DOHH2 (cell line): ENCODE measurements around the gene SEL1L.

Source experiments
- H3F3A ChIP-seq: fragments of 200-600 bp; sonication (generic), shearing (Covaris generic); 2 replicates; pipeline ENCODE4 v1.6.0; 2016; ENCODE audit warnings: antibody characterized with exemption, mild to moderate bottlenecking; ENCODE audit not compliant: control insufficient read depth, insufficient read depth
- H3K27ac ChIP-seq: fragments of 200-600 bp; sonication (generic); 2 replicates; pipeline ENCODE4 v1.5.1; 2014; ENCODE audit warnings: low read depth, mild to moderate bottlenecking, low read length, moderate library complexity
- H3K27me3 ChIP-seq: fragments of 200-600 bp; sonication (generic); 2 replicates; pipeline ENCODE4 v1.6.1; 2014; ENCODE audit warnings: mild to moderate bottlenecking, low read length, mixed read lengths; ENCODE audit not compliant: control insufficient read depth
- H3K36me3 ChIP-seq: fragments of 200-600 bp; sonication (generic); 2 replicates; pipeline ENCODE4 v1.6.1; 2014; ENCODE audit warnings: mild to moderate bottlenecking, low read length, moderate library complexity, mixed read lengths; ENCODE audit not compliant: control insufficient read depth
- H3K4me1 ChIP-seq: fragments of 200-600 bp; sonication (generic); 2 replicates; pipeline ENCODE4 v1.6.1; 2014; ENCODE audit warnings: mild to moderate bottlenecking, low read length, mixed read lengths; ENCODE audit not compliant: control insufficient read depth
- H3K4me2 ChIP-seq: fragments of 200-600 bp; sonication (generic); 2 replicates; pipeline ENCODE4 v1.6.0; 2014; ENCODE audit warnings: mild to moderate bottlenecking, low read length, moderate library complexity
- H3K4me3 ChIP-seq: fragments of 200-600 bp; sonication (generic); 2 replicates; pipeline ENCODE4 v1.5.1; 2014; ENCODE audit warnings: mild to moderate bottlenecking, low read length, mixed read lengths
- H3K79me2 ChIP-seq: fragments of 200-600 bp; sonication (generic); 2 replicates; pipeline ENCODE4 v1.6.1; 2014; ENCODE audit warnings: mild to moderate bottlenecking, low read length, mixed read lengths; ENCODE audit not compliant: control insufficient read depth
- H3K9me2 ChIP-seq: fragments of 200-600 bp; sonication (generic); replicated peaks from 2 replicates; pipeline ENCODE4 v1.6.1; 2014; ENCODE audit warnings: mild to moderate bottlenecking, low read length, mixed read lengths; ENCODE audit not compliant: control insufficient read depth
- H3K9me3 ChIP-seq: fragments of 200-600 bp; sonication (generic); 2 replicates; pipeline ENCODE4 v1.6.1; 2014; ENCODE audit warnings: antibody characterized with exemption, low read length, mixed read lengths; ENCODE audit not compliant: control insufficient read depth, insufficient read depth
- H4K20me1 ChIP-seq: fragments of 200-600 bp; sonication (generic); 2 replicates; pipeline ENCODE4 v1.6.0; 2014; ENCODE audit warnings: low read depth, mild to moderate bottlenecking, antibody characterized with exemption, low read length, moderate library complexity; ENCODE audit not compliant: control insufficient read depth, insufficient read depth
- EZH2phosphoT487 ChIP-seq: fragments of 200-600 bp; sonication (generic); IDR thresholded peaks from 2 replicates; pipeline ENCODE4 v1.6.1; 2017; ENCODE audit warnings: borderline replicate concordance, mild to moderate bottlenecking, antibody characterized with exemption, low read length, moderate library complexity, mixed read lengths
- TF ChIP-seq, protein P1 (sequence below): fragments of 200-600 bp; sonication (generic); IDR thresholded peaks from one replicate; pipeline ENCODE4 v1.5.1; 2014; ENCODE audit warnings: antibody characterized with exemption, mild to moderate bottlenecking, low read depth, low read length; ENCODE audit not compliant: poor library complexity, severe bottlenecking

The SEL1L gene

DNA sequence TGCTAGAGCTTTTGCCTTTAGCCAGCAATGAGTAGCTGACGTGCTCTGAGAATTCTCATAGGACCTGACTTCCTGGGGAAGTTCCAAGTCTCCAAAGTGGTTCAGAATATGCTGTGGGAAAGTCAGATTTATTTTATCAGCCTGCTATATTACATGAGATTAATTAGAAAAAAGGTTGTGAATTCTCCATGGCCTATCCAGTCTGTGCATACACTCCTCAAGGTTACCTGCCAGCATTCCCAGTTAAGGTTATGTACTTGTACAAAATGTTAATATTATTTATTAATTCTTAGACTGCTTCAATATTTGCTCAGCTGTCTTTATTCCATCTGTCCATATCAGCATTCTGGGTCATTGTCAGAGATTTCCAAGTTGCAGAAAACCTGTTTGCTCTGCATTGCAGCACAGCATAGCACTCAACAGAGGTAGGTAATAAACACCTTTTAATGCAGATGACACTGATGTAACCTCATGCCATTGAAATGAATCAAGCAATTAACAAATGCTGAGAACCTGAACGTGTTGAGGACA lies 2.7 kb upstream of the SEL1L start:
- H3K9me3 ChIP-seq = peaks cover 5% of the 10 kb centered on the region; the same call in 1 of the 2 replicates
- H3K79me2 ChIP-seq = peaks cover 23% of the 10 kb centered on the region
- TF ChIP-seq, protein P1, sequence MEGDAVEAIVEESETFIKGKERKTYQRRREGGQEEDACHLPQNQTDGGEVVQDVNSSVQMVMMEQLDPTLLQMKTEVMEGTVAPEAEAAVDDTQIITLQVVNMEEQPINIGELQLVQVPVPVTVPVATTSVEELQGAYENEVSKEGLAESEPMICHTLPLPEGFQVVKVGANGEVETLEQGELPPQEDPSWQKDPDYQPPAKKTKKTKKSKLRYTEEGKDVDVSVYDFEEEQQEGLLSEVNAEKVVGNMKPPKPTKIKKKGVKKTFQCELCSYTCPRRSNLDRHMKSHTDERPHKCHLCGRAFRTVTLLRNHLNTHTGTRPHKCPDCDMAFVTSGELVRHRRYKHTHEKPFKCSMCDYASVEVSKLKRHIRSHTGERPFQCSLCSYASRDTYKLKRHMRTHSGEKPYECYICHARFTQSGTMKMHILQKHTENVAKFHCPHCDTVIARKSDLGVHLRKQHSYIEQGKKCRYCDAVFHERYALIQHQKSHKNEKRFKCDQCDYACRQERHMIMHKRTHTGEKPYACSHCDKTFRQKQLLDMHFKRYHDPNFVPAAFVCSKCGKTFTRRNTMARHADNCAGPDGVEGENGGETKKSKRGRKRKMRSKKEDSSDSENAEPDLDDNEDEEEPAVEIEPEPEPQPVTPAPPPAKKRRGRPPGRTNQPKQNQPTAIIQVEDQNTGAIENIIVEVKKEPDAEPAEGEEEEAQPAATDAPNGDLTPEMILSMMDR = no peak
- TF ChIP-seq EZH2phosphoT487 = no peak
- H3K27ac ChIP-seq = no peak overlapping the region
- H4K20me1 ChIP-seq = peaks cover 10% of the 10 kb centered on the region; the same call in 1 of the 2 replicates
- no peak overlapping the region for H3K4me2 ChIP-seq
- peaks cover 27% of the 10 kb centered on the region for H3K4me1 ChIP-seq
- no peaks in the 10 kb centered on the region for H3F3A ChIP-seq
- H3K9me2 ChIP-seq = no peaks in the 10 kb centered on the region
- peaks cover 18% of the 10 kb centered on the region for H3K36me3 ChIP-seq
- no peak overlapping the region for H3K4me3 ChIP-seq
- no peaks in the 10 kb centered on the region for H3K27me3 ChIP-seq

- Histone ChIP-seq H3K27ac (no peak overlapping the region), H3K4me2 (no peak overlapping the region), H3K9me2 (no peaks in the 10 kb centered on the region), H3K4me3 (no peak overlapping the region), H3K4me1 (peaks cover 29% of the 10 kb centered on the region), H3K27me3 (no peaks in the 10 kb centered on the region), H3F3A (no peaks in the 10 kb centered on the region), H3K36me3 (peaks cover 24% of the 10 kb centered on the region), H4K20me1 (peaks cover 10% of the 10 kb centered on the region; the same call in 1 of the 2 replicates), H3K9me3 (peaks cover 5% of the 10 kb centered on the region; the same call in 1 of the 2 replicates), H3K79me2 (peaks cover 30% of the 10 kb centered on the region)
- no peak for TF ChIP-seq EZH2phosphoT487
- TF ChIP-seq, protein P1 = no peak
Measured at GRCh38 chr14:81535396-81536164, 1.9 kb upstream of the SEL1L start.

DNA sequence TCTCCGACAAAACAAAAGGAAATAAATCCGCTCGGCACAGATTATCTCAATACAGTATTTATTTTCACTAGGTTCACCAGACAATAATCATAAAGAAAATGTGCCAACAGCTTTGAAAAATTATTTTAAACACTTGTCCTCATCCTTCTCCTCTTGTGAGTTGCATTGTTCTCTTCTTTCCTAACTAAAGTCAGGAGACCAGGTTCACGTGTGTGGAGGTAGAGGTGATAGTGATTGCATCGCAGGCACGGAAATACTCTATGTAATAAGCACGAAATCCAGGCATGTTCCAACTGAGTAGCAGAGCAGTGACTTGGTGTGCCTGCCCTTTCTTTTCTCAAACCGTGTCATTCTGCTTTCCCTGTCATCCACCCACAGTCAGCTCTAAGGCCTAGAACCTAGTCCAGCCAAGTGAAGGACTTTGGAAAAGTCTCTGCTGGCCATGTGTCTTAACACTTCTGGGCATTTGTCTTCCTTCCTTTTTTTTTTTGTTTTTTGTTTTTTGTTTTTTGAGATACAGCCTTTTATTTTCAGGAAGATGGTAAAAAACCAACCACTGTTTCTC lies 939 bp upstream of the SEL1L start:
- no peak for TF ChIP-seq EZH2phosphoT487
- TF ChIP-seq, protein P1 = no peak
- Histone ChIP-seq H3K79me2 (peaks cover 40% of the 10 kb centered on the region), H3K36me3 (peaks cover 24% of the 10 kb centered on the region), H3K27me3 (no peaks in the 10 kb centered on the region), H3K27ac (no peak overlapping the region), H3K9me2 (no peaks in the 10 kb centered on the region), H3K4me3 (peak overlapping the region; percentile 49), H3F3A (no peaks in the 10 kb centered on the region), H3K4me1 (peaks cover 29% of the 10 kb centered on the region), H4K20me1 (peaks cover 10% of the 10 kb centered on the region; the same call in 1 of the 2 replicates), H3K9me3 (peaks cover 5% of the 10 kb centered on the region; the same call in 1 of the 2 replicates), H3K4me2 (peak overlapping the region; percentile 44)
